Activated CD4-positive, CD25-positive, alpha-beta regulatory T cell treated with anti-CD3 and anti-CD28 coated beads, Interleukin-2, amount 50 U/mL, for 16 hours (primary cell): ENCODE results near the gene CACNA1C.

ENCODE experiments used
- DNase-seq: peaks from one replicate; pipeline ENCODE4 v3.0.0-alpha.2; 2020; ENCODE audit warnings: low read depth, low spot score

CACNA1C gene

DNA sequence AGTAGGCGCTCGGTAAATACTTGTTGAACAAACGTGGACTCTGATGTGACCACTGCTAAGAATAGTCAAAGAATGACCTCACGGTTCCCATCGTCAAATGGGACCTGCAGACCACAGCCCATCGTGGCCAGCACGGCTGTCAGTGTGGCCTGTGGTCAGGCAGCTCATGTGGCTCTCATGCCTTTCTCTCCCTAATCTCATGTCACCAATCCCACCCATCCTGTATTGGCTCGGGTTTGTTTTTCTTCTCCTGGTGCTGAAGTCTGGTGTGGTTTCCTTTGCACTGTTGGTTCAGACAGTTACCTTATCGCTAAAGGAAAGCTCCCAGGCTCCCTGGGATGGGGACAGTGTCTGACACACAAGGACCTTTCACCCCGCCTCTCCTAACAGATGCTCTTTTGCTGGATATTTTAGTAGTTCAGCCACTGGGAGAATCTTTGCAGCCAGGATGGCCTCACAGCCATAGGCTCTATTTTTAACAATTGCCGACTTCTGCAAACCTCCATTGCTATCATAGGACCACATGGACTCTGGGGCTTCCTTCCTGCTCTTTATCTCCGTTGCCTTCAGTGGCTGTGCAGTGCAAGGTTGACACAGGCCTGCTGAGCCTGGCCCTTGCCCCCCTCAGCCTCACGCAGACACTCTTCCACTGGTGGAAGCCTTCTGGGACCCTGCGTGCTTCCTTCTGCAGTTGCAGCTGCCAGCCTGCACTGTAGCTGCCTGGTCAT, 448.8 kb downstream of the CACNA1C start:
- no peak for DNase-seq

DNA sequence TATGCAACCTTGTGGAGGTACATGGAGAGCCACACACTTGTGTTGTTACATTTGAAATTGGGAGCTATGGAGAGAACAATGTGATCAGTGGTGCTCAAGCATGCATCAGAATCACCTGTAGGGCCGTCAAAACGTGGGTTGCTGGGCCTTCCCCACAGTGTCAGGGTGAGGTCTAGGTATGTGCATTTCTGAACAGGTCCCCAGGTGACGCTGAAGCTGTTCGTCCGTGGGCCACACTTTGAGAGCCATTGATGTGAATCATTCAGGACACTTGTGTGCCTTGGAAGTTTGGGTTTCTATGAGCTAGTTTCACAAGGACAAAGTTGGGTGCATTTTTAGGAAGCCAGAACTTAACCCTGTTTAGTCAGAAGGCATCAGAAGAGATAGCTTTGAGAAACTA, 450.2 kb downstream of the CACNA1C start:
- no peak for DNase-seq

DNA sequence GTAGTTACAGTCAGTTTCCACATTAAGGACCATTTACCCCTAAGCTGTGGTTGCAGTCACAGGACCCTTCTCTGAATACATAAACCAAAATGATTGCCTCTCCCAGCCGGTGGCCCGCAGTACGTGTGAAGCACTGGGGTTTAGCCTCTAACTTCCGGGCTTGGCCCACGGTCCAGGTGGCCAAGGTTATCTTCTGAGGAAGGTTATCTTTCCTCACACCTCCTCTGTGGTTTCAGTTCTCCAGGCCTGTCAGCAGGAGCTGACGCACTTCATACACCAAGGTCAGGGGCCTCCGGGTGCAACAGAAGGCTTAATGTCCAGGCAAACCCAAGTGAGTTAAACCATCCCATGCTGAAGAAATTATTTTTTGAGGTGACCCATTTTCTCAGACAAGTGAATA, 451.0 kb downstream of the CACNA1C start:
- DNase-seq: no peak

DNA sequence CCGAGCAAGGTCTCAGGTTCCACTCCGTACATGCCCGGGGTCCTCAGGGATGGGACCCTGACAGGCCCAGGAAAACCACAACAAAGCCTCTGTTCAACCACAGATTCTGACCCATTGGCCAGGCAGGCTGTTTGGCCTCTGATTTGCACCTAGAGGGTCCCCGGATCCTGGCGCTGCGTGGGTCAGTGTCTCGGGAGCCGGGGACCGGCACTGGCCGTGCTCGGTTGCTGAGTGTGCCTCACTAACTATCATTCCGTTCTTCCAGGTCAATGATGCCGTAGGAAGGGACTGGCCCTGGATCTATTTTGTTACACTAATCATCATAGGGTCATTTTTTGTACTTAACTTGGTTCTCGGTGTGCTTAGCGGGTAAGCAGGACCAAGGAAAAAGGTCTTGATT, 451.8 kb downstream of the CACNA1C start:
- DNase-seq: no peak

DNA sequence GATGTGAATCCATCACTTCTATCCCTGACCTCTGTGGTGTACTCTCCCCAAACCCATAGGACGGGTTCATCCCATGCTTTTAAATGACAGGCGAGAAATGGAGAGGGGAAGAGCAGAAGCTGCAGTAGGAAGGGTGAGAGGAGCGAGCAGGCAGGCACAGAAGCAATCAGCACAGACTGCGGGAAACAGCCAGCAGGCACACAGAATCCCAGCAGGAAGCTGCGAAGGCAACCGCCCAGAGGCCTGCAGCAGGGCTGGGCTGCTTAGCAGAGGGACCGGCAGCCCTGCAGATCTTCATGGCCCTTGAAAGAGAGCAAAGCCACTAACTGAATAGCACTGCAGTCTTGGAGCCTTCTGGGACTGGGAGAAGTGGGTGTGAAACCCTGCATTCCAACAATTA, 455.0 kb downstream of the CACNA1C start:
- no peak for DNase-seq

DNA sequence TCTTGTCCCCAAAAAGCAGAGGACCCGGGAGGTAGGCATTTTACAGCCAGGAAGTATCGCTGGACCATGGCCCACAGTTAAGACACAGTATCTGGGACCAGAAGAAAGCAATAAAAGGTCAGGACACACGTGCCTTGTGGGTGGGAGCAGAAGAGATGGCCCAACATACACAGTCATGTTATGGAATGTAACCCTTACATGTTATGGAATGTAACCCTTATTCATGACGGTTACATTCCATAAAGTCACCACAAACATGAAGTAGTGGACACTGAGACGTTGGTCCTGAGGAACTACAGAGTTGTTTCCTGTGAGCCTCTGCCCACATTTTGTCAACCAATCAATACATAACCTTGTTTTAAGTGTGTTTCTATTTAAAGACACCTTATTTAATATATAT, 456.4 kb downstream of the CACNA1C start:
- DNase-seq: no peak

DNA sequence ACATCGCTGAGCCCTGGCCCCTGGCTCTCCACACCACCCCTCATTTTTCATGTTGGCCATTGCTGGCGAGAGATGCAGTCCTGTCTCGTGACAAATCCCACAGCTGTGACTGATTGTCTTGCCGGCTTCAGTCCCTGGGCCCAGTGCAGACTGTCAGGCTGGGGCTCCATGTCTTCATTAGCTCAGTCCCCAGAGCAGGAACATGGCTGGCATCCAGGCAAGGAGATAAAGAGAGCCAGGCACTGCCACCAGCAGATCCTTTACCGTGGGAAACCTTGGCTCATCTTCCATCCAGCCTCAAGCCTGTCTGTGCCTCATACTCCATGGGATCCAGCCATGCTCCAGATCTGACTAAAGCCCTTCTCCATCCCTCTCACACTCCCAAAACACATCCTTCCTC, 457.3 kb downstream of the CACNA1C start:
- no peak for DNase-seq

DNA sequence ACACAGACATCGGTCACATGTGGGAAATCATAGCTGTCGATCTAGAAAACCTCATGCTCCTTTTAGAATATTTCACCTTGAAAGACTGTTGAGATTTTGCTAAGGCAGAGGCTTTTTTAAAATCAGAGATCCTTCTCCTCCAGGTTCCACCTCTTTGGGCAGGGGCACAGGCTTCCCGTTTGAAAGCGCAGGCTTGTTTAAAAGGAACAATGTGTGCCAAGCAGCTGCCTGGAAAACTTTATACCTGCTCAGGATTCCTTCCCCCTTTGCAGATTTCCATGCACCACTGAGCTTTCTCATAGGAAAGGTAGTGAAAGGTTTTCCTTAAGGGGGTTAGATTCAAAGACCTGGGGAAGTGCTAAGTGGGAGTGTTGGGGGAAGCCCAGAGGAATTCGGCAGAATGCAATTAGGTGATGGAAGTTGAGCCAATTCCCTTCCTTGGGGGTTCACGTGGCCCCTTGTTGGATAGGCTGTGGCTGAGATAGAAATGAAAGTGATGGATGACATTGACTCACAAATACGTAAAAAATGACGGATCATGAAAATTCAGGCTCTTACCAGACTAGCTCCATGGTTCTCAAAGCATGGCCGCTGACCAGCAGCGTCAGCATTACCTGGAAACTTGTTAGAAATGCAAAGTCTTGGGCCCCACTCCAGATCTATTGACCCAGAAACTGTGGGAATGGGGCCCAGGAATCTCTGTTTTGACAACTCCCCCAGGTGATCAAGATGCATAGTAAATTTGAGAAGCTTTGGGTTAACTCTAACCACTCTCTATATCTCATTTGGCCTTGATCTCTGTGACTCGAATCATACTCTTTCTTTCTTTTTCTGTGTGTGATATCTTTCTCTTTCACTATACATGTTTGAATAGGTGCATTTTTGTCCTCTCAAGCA, 460.6 kb downstream of the CACNA1C start:
- no peak for DNase-seq

DNA sequence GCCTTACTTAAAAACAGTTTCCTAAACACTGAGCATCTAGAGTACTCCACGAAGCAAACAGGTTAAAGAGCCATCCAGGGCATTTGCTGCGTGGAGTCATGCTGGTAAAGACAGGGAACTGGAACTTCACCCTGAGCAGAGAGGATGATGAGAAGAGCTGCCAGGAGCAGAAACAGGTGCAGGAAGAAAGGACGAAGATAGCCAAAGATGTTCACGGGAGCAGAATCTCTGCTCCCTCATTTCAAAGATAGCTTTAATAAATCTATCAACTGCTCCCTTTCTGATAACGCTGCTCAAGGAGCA, 461.2 kb downstream of the CACNA1C start:
- DNase-seq: no peak

DNA sequence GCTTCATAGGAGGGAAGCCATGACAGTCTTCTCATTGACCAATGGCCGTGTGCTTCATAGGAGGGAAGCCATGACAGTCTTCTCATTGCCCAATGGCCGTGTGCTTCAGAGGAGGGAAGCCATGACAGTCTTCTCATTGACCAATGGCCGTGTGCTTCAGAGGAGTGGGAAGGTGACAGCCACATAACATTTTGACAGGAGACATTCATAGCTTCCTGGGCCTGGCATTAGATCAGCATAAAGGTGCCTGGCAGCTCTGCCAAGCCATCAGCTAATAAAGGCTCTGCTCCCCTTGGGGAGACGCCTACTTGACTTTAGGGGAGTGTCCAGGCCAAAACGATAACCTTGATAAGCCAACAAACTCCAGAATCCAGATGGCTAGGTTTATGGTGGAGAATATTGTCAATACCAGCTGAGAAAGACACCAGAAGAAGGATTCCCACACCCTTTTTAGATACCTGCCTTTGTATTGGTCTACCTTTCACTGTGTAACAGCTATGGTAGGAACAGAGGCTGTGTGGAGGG, 468.0 kb downstream of the CACNA1C start:
- no peak for DNase-seq

DNA sequence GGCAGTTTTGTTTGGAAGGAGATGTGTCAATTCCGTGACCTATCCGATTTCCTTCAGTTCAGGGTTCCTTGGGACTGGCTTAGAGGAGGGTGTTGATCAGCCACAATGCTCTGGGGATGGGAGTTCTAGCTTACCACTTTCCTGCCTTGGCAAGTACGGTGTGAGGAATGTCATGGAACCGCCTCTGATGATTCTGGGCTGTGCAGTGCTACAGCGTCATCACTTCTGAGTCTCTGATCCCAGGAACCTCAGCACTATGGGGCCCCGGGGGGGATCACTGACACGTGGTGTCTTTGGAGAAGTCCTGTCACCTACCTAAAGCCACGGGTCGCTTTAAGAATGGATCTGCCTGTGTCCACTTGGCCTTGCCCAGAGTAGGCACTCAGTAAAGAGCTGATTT, 470.5 kb downstream of the CACNA1C start:
- no peak for DNase-seq

DNA sequence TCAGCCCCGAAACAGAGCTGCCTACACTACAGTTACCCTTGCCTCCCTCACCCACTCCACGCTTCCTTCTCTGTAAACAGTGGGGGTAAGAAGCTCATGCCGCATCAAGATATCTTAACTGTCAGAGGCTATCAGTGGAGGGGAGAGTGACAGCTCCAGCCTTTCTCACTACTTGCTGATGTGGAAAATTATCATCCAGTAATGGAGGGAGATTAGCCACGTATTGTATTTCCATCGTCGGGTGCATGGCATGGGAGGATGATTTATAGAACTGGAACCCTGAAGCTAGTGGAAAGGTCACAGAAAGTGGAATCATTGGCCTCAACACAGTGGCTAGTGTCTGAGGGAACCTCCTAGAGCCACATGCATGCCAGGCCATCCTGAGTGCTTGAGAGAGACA, 471.1 kb downstream of the CACNA1C start:
- no peak for DNase-seq

DNA sequence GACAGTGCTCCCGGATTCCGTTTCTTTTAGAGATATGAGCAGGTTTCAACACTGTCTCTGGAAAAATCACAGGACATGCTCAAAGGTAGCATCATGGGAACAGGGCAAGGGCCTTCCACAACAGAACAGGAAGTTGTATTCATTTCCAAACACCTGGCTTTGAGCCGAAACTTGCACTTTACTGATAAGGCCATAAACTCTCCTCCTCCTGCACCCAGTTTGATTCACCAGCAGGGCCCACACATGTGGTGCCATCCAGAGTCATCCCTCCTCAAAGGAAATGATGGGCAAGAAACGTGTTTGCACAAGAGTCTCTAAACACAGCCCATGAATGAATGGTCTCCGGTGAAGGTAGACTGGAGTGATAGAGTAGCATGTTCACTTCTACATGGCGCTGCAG, 473.6 kb downstream of the CACNA1C start:
- no peak for DNase-seq

DNA sequence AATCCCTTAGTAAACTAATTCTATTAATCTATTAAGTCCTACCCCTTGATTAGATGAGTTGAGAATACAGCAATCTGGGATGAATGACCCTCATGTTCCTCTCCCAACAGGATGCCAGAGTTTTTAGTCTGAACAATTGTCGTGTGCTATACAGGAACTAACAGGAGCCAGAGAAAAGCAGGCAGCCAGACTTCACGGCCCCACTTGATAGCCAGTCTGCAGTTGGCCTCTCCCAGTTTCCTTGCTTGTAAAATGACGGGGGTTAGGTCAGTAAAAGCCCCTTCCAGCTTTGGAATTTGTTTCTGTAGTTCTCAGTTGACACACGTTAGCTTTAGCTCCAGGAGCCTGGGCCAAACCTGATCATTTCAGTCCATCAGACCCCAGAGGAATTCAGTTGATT, 475.2 kb downstream of the CACNA1C start:
- no peak for DNase-seq

DNA sequence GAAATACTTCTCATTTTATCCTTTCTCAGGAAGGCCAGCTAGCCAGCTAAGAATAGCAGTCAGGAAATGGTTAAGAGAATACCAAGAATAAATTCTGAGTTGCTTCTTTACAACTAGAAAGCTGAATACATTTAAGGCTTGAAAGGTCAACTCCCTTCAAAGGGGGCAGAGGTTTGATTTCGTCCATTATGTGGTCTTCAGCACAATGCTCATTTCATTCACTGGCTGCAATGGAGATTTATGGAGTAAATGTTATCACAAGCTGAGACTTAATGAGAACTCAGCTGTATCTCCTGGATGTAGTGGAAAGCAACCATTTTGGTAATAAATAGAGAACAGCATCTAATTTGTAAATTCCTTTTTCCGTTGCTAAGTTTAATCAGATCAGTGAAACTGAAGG, 477.0 kb downstream of the CACNA1C start:
- DNase-seq: no peak

DNA sequence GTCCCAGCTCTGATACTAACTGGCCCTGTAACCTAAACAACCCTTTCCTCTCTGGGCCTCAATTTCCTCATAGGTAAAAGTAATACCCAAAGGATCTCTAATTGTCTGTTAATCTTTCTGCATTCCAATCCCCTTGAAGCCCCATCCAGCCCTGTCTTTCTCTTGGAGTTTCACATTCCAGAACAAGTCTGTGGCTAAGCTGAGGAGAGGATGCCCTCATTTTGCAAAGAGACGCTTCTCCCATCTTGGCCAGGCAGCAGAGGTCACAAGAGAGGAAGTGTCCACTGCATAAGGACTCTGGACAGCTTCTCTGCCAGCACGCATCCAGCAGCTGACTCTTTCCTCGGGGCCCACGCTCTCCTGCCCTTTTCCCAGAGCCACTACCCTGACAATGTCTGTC, 478.6 kb downstream of the CACNA1C start:
- DNase-seq: no peak

DNA sequence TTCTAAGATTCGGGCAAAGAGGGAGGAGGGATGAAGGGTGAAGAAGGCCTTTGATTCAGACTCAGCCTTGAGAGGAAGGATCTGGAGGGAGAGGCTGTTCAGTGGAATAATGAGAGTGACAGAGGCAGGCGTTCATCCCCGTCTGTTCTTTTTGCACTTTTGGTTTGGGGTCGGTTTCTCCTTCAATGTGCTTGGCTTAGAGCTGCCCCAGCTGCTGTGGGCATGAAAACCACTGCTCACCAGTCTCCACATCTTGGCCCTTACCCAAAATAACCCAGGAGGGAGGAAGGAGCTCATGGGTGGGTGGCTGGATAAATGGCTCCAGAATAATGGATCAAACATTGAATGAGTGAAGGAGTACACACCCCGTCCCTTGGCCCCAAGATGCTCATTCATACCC, 480.2 kb downstream of the CACNA1C start:
- DNase-seq: no peak

DNA sequence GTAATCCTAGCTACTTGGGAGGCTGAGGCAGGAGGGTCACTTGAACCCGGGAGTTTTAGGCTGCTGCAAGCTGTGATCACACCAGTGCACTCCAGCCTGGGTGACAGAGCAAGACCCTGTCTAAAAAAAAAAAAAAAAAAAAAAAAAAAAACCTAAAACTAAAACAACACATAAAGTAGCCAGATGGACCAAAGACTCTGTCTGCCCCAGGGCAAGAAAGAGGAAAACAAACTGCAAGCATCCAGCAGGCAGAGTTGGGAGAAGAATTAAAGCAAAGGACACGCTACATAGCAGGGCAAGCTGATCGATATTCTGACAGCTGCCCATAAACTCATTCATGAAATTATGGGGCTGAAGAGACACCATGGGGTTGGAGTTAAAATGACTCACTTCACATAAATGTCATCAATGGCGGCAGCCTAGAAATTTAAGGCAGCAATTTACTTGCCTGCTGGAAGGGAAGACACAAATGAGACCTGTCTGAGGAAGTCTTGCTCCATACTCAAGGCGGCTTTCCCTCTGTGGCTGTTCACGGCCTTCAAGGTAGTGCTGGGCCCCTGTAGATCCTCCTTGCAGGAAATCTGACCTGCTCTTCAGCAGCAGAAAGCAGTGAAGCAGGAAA, 482.9 kb downstream of the CACNA1C start:
- DNase-seq: no peak

DNA sequence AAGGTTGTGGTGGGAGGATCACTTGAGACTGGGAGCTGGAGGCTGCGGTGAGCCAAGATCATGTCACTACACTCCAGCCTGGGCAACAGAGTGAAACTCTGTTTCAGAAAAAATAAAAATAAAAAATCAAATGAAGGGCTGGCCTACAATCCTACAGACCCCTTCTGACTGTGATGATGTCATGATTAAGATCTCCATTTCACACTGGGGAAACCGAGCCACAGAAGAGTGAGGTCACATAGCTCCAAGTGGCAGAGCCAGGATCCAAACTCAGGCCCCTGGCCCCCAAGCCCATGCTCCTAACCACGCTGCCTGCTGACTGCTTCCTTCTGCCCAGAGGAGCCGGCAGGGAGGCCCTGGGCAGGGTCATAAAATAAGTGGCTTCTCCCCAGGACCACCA, 483.9 kb downstream of the CACNA1C start:
- DNase-seq: no peak

DNA sequence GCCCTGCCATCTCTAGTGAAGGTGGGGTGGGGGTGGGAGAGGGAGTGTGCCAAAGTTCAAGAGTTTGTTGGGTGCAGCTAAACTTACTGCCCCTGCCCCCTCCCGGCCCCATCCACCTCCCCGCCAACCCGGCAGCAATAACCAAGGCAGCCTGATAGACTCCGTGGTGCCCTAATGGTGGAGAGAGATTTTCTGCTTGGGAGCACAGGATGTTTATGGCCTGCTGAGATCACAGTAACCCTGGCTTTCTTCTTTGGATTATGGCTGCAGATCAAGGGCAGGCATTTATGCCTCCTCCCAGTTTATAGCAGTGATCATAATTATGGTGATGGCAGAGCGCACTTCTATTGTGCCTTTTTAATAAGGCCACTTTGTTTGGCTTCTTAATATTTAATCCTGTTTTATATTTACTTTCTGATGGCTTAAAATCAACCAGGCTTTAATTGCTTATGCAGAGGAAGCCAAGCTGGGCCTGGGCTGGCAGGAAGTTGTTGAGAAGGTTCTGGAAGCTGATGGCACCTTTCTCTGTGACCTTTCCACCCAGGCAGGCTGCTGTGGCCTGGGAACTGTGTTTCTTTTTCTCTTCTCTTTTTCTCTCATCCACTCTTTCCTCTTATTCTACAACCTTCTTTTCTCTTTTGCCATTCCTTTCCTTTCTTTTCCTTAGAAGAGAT, 485.2 kb downstream of the CACNA1C start:
- DNase-seq: no peak

DNA sequence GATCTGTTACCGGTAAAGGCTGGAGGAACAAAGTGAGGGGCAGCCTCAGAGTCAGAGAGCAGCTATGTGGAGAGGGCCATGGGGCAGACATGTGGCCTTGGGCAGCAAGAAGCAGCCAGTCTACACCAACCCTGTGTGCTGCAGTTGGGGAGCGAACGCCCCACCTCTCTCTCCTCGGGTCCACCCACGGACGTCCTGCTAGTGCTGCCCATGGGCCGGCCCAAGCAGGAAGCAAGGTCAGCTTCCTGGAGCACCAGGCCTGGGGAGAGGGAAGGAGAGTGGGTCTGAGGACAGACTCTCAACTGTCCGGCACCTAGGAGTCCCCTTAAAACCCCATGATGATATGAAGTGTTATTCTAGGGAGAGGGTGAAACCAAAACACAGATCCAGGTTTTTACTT, 487.2 kb downstream of the CACNA1C start:
- no peak for DNase-seq

DNA sequence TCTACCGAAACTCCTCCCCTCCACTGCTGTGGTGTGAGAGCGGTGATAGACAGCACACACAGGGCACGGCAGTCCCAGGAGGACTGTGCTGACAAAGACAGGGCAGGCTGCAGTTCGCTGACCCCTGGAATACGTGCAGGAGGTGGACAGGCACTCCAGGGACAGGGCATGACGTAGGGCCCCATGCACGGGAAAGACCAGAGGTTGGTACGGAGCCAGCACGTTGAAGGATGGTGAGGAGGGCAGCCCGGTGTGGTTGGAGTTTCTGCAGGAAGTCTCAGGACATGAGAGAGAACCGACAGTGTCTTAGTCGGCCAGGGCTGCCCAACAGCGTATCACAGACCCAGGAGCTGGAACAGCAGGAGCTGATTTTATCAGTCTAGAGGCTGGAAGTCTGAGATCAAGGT, 487.8 kb downstream of the CACNA1C start:
- no peak for DNase-seq
